Spleen (tissue), 7 donors: ENCODE measurements around the gene SUSD3.

ENCODE experiments used
- POLR2A ChIP-seq, 3 donors: fragments of 450-650 bp; IDR thresholded peaks; one replicate each; pipeline ENCODE4 v1.5.1; 2017; ENCODE audit warnings: antibody characterized with exemption in 3 of 3, mild to moderate bottlenecking in 1 of 3
- TF ChIP-seq, protein P1 (sequence below), 11 experiments: fragments of 200-600 bp in 7 of 11; fragments of 450-650 bp in 4 of 11; sonication (generic) in 4 of 11; IDR thresholded peaks in 8 of 11; conservative IDR thresholded peaks in 3 of 11; 1 replicate in 7 of 11; 2 replicates in 4 of 11; pipeline versions ENCODE4 v1.4.0 to v1.8.0; 2016 to 2021; ENCODE audit warnings: antibody characterized with exemption in 11 of 11, inconsistent platforms in 4 of 11, mild to moderate bottlenecking in 1 of 11
- donor health status: DM: no; HTN: no; CAD: no; lungs with moderate emphysema.
- donor health status: DM: no; HTN: no; CAD: no.
- donor health status: DM: no; HTN: no; CAD: no.

DNA sequence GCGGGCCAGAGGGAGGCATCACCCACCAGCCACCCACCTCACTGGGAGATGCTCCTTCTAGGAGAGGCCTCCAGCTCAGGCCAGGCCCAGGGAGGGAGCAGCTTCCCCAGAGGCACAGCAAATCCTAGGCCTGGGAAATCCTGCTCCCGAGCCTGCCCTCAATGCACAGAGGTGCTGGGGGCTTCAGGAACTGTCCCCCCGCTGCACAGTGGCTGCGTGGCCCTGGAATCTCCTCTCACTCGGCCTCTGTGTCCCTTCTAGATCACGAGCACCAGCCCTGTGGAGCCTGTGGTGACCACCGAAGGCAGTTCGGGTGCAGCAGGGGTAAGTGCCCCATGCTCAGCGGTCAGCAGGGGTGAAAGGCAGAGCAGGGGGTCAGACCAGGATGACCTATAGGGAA lies 36.4 kb upstream of the SUSD3 start:
- TF ChIP-seq, protein P1, sequence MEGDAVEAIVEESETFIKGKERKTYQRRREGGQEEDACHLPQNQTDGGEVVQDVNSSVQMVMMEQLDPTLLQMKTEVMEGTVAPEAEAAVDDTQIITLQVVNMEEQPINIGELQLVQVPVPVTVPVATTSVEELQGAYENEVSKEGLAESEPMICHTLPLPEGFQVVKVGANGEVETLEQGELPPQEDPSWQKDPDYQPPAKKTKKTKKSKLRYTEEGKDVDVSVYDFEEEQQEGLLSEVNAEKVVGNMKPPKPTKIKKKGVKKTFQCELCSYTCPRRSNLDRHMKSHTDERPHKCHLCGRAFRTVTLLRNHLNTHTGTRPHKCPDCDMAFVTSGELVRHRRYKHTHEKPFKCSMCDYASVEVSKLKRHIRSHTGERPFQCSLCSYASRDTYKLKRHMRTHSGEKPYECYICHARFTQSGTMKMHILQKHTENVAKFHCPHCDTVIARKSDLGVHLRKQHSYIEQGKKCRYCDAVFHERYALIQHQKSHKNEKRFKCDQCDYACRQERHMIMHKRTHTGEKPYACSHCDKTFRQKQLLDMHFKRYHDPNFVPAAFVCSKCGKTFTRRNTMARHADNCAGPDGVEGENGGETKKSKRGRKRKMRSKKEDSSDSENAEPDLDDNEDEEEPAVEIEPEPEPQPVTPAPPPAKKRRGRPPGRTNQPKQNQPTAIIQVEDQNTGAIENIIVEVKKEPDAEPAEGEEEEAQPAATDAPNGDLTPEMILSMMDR (IDR thresholded peaks at IDR 0.05 in 8 of 11, conservative IDR thresholded peaks at IDR 0.05 in 3 of 11): no peak
- TF ChIP-seq POLR2A (IDR thresholded peaks at IDR 0.05): no peak
